GM12878 (cell line): ENCODE measurements around the gene RARG. TPM values are rescaled to one million over a fixed set of nuclear protein-coding genes. Genes with fewer than 3 reads are reported as not detected.

Experiments
- ATAC-seq: fragments of 200-7000 bp; cut with Tn5 transposase; 3 replicates; pipeline ENCODE4 v1.9.1; 2020; ENCODE audit warnings: mild to moderate bottlenecking, moderate library complexity
- BruUV-seq: library from RNA; stranded (reverse); fragments of 400-500 nt; replicated peaks from 2 replicates; lab custom pipeline; 2021; lab: Mats Ljungman, UMichigan
- CTCF ChIA-PET: fragments of 300-600 bp; sonication (Branson Sonifier 250); formaldehyde crosslinking; extraction: SDS; loops from one replicate; lab custom pipeline; 2021; ENCODE audit warnings: inconsistent platforms; lab: Yijun Ruan, JAX
- POLR2A ChIA-PET: fragments of 350-600 bp; formaldehyde crosslinking; extraction: SDS; loops from one replicate; lab custom pipeline; 2021; ENCODE audit warnings: inconsistent platforms; lab: Charles Lee
- RAD21 ChIA-PET: fragments of 300-600 bp; sonication (Branson Sonifier 250); formaldehyde crosslinking; loops from one replicate; lab custom pipeline; 2023; ENCODE audit warnings: antibody characterized with exemption; ENCODE audit not compliant: unreplicated experiment; lab: Charles Lee
- SMC1A ChIA-PET: fragments of 300-600 bp; sonication (Branson Sonifier 250); formaldehyde crosslinking; loops from one replicate; lab custom pipeline; 2023; ENCODE audit not compliant: unreplicated experiment, uncharacterized antibody; lab: Charles Lee
- DNase-seq: peaks from one replicate; pipeline ENCODE4 v3.0.0-alpha.2; 2011; ENCODE audit warnings: low read depth, low spot score
- FAIRE-seq: peaks from 3 replicates; lab custom pipeline; 2011; peaks lifted over from hg19 to GRCh38; lab: Jason Lieb, UNC
- H2AFZ ChIP-seq: 2 replicates; pipeline ENCODE4 v1.6.0; 2011; ENCODE audit warnings: low read depth, low read length, control low read depth; ENCODE audit not compliant: control insufficient read depth
- H3K27ac ChIP-seq: 2 replicates; pipeline ENCODE4 v1.5.1; 2011; ENCODE audit warnings: control low read depth; ENCODE audit not compliant: control insufficient read depth, insufficient read depth
- H3K27me3 ChIP-seq, 2 experiments: replicated peaks in 1 of 2; 2 replicates each; pipeline versions ENCODE4 v1.6.0 to v1.6.1; 2011; ENCODE audit warnings: low read length in 1 of 2; ENCODE audit not compliant: control insufficient read depth in 2 of 2, insufficient read depth in 2 of 2
- H3K36me3 ChIP-seq, 2 experiments: 2 replicates each; pipeline ENCODE4 v1.5.1; 2011; ENCODE audit warnings: low read length in 1 of 2; ENCODE audit not compliant: control insufficient read depth in 2 of 2, insufficient read depth in 2 of 2
- H3K4me1 ChIP-seq: 2 replicates; pipeline ENCODE4 v1.6.1; 2011; ENCODE audit warnings: mild to moderate bottlenecking, low read length, moderate library complexity, mixed read lengths; ENCODE audit not compliant: control insufficient read depth, insufficient read depth
- H3K4me2 ChIP-seq: 2 replicates; pipeline ENCODE4 v1.6.0; 2011; ENCODE audit warnings: control low read depth; ENCODE audit not compliant: control insufficient read depth, insufficient read depth
- H3K4me3 ChIP-seq: fragments of 200-600 bp; sonication (generic); 2 replicates; pipeline ENCODE4 v1.5.1; 2016
- H3K79me2 ChIP-seq: 2 replicates; pipeline ENCODE4 v1.6.0; 2011; ENCODE audit warnings: low read length; ENCODE audit not compliant: control insufficient read depth, insufficient read depth
- H3K9ac ChIP-seq: 2 replicates; pipeline ENCODE4 v1.8.0; 2011; ENCODE audit warnings: low read length, control low read depth, mixed read lengths; ENCODE audit not compliant: control insufficient read depth, insufficient read depth
- H3K9me3 ChIP-seq: replicated peaks from 3 replicates; pipeline ENCODE4 v1.5.1; 2011; ENCODE audit warnings: mild to moderate bottlenecking, low read length; ENCODE audit not compliant: control insufficient read depth, insufficient read depth
- H4K20me1 ChIP-seq: 2 replicates; pipeline ENCODE4 v1.6.0; 2011; ENCODE audit not compliant: control insufficient read depth, insufficient read depth
- DPF2 ChIP-seq: fragments of 450-650 bp; IDR thresholded peaks from 2 replicates; pipeline ENCODE4 v1.6.1; 2017; ENCODE audit warnings: mild to moderate bottlenecking
- IKZF1 ChIP-seq: fragments of 450-650 bp; conservative IDR thresholded peaks from 2 replicates; pipeline ENCODE4 v1.6.1; 2017; ENCODE audit warnings: antibody characterized with exemption, mild to moderate bottlenecking
- NRF1 ChIP-seq: conservative IDR thresholded peaks from 2 replicates; pipeline ENCODE4 v1.6.1; 2011; ENCODE audit warnings: mild to moderate bottlenecking, low read depth, low read length, improper control_type of control experiment
- RELA ChIP-seq: fragments of 450-650 bp; IDR thresholded peaks from 2 replicates; pipeline ENCODE4 v1.8.0; 2014; ENCODE audit warnings: borderline replicate concordance; ENCODE audit not compliant: partially characterized antibody
- TAF1 ChIP-seq: IDR thresholded peaks from 2 replicates; pipeline ENCODE4 v1.6.1; 2011; ENCODE audit warnings: mild to moderate bottlenecking, low read depth, low read length, borderline replicate concordance
- WGBS: methylation state at CpG from one replicate; pipeline ENCODE4 v1.1.6; 2016; ENCODE audit warnings: low lambda C conversion rate; ENCODE audit not compliant: insufficient replicate concordance, insufficient coverage; ENCODE audit errors: missing lambda C conversion rate; 5-methylcytosine and 5-hydroxymethylcytosine counted together
- in situ Hi-C: fragments of 300-500 bp; cut with MboI; formaldehyde crosslinking; loops from 9 replicates; pipeline ENCODE4 v1.14.3; 2018; ENCODE audit warnings: mixed read lengths
- intact Hi-C: fragments of 100-400 bp; cut with micrococcal nuclease; formaldehyde crosslinking; loops from one replicate; pipeline ENCODE4 v1.14.2; 2022; ENCODE audit not compliant: unreplicated experiment
- polyA plus RNA-seq, 11 experiments: library from polyadenylated mRNA; depleted of rRNA in 4 of 11; unstranded in 6 of 11; stranded (reverse) in 5 of 11; fragments of >200 nt; fragmentation: Nextera tagmentation in 4 of 11; fragmentation: Illumina TruSeq in 1 of 11; extraction: Ambion mirVana in 4 of 11; extraction: Trizol in 1 of 11; gene quantifications; 1 replicate in 1 of 11; 2 replicates in 10 of 11; pipeline versions ENCODE4 v1.2.1 to v1.2.3, GENCODE V29; 2011 to 2016; ENCODE audit warnings: inconsistent platforms in 2 of 11, missing spikeins in 2 of 11, low read depth in 1 of 11
- total RNA-seq, 4 experiments: library from RNA; depleted of rRNA in 3 of 4; stranded (reverse); fragments of >200 nt in 3 of 4; fragmentation: Illumina TruSeq in 1 of 4; extraction: Trizol in 1 of 4; gene quantifications; 2 replicates each; pipeline versions ENCODE4 v1.2.1 to v1.2.3, GENCODE V29; 2013 to 2021
- TF ChIP-seq, protein P1 (sequence below): fragments of 450-650 bp; IDR thresholded peaks from 2 replicates; pipeline ENCODE4 v1.6.1; 2017; ENCODE audit warnings: mild to moderate bottlenecking, moderate library complexity

The RARG gene
- total and polyA plus RNA-seq, 10 of the 15 experiments (the other 5 are each of a cell fraction or from before 2014, with no cell fraction given) = 0.27 to 8.1 (median 4.1) TPM

DNA sequence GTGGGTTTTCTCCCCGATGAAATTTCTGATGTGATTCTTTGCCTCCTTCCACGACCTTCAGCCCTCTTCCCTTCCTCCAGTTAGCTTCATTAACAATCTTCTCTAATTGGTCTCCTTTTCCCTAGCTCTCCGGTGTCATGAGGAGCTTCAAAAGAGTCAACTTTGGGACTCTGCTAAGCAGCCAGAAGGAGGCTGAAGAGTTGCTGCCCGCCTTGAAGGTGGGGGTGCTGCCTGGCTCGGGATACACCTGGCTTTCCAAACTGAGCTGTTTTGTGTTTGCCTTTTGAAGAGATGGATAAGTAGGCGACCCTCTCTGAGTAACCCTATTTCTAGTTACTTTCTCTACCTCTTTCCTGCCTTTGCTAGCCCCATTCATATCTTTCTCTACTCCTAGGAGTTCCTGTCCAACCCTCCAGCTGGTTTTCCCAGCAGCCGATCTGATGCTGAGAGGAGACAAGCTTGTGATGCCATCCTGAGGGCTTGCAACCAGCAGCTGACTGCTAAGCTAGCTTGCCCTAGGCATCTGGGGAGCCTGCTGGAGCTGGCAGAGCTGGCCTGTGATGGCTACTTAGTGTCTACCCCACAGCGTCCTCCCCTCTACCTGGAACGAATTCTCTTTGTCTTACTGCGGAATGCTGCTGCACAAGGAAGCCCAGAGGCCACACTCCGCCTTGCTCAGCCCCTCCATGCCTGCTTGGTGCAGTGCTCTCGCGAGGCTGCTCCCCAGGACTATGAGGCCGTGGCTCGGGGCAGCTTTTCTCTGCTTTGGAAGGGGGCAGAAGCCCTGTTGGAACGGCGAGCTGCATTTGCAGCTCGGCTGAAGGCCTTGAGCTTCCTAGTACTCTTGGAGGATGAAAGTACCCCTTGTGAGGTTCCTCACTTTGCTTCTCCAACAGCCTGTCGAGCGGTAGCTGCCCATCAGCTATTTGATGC lies 36.9 kb upstream of the RARG start:
- BruUV-seq = TSS peak; percentile 91
- H3K4me2 ChIP-seq = peak overlapping the region; percentile 89

More for the DNA sequence above, 36.9 kb upstream of the RARG start:
- DNase-seq (no peak), FAIRE-seq (no peak), ATAC-seq (peak; percentile 6)
- Histone ChIP-seq H3K27me3 (no peaks in the 10 kb centered on the region), H3K9ac (peak overlapping the region; percentile 87), H3K4me3 (peak overlapping the region; percentile 77), H3K9me3 (no peaks in the 10 kb centered on the region), H3K4me1 (peaks cover 14% of the 10 kb centered on the region), H2AFZ (peak overlapping the region; percentile 94), H4K20me1 (no peaks in the 10 kb centered on the region), H3K79me2 (peaks cover 26% of the 10 kb centered on the region), H3K27ac (peak overlapping the region; percentile 89), H3K36me3 (peaks cover 0 to 9% of the 10 kb centered on the region in 2 experiments; a peak in 1 of 4 replicates)
- TF ChIP-seq IKZF1 = no peak
- no peak for TF ChIP-seq RELA
- TF ChIP-seq TAF1 = no peak
- TF ChIP-seq, protein P1, sequence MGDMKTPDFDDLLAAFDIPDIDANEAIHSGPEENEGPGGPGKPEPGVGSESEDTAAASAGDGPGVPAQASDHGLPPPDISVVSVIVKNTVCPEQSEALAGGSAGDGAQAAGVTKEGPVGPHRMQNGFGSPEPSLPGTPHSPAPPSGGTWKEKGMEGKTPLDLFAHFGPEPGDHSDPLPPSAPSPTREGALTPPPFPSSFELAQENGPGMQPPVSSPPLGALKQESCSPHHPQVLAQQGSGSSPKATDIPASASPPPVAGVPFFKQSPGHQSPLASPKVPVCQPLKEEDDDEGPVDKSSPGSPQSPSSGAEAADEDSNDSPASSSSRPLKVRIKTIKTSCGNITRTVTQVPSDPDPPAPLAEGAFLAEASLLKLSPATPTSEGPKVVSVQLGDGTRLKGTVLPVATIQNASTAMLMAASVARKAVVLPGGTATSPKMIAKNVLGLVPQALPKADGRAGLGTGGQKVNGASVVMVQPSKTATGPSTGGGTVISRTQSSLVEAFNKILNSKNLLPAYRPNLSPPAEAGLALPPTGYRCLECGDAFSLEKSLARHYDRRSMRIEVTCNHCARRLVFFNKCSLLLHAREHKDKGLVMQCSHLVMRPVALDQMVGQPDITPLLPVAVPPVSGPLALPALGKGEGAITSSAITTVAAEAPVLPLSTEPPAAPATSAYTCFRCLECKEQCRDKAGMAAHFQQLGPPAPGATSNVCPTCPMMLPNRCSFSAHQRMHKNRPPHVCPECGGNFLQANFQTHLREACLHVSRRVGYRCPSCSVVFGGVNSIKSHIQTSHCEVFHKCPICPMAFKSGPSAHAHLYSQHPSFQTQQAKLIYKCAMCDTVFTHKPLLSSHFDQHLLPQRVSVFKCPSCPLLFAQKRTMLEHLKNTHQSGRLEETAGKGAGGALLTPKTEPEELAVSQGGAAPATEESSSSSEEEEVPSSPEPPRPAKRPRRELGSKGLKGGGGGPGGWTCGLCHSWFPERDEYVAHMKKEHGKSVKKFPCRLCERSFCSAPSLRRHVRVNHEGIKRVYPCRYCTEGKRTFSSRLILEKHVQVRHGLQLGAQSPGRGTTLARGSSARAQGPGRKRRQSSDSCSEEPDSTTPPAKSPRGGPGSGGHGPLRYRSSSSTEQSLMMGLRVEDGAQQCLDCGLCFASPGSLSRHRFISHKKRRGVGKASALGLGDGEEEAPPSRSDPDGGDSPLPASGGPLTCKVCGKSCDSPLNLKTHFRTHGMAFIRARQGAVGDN = 0 out of 2 replicates have a peak, but pooled peaks have one; percentile 22
- no peak for TF ChIP-seq NRF1
- 0 out of 2 replicates have a peak, but pooled peaks have one; percentile 2 for TF ChIP-seq DPF2
- ChIA-PET POLR2A (interaction anchor here (0.5 to 3.4 kb wide), 20 partner anchors 10 to 190 kb away, joined by 3 to 26 read pairs (median 4); partner anchors contain the start of genes AAAS, ITGB7 and SPRYD3), SMC1A (interaction anchor here (0.5 to 7.7 kb wide), 19 partner anchors 8 to 215 kb away, joined by 3 to 155 read pairs (median 4); partner anchors contain the start of genes AAAS, ITGB7 and PFDN5), RAD21 (interaction anchor here (0.7 to 8.8 kb wide), 20 partner anchors 9 to 111 kb away, joined by 3 to 146 read pairs (median 6); partner anchors contain the start of genes AAAS, CSAD, ITGB7 and MYG1), CTCF (interaction anchor here (0.6 to 7.2 kb wide), 22 partner anchors 10 to 239 kb away, joined by 3 to 134 read pairs (median 6); partner anchors contain the start of genes AAAS, ITGB7, NPFF and PFDN5)
- in situ Hi-C loops = no loop called here
- 58% methylated on average over 20 of the region's 20 CpGs for WGBS
- intact Hi-C loops = loop anchor here (5.0 kb wide), 1 partner anchor 47 kb away; no protein-coding TSS in a partner anchor
